ENCODE measurements around the gene SLC7A11. TPM values are rescaled to one million over a fixed set of nuclear protein-coding genes. Genes with fewer than 3 reads are reported as not detected.

SLC7A11 gene
- total RNA-seq, 6 donors from 2014 or later, result 0.77 to 9.6 (median 2.1) TPM

DNA sequence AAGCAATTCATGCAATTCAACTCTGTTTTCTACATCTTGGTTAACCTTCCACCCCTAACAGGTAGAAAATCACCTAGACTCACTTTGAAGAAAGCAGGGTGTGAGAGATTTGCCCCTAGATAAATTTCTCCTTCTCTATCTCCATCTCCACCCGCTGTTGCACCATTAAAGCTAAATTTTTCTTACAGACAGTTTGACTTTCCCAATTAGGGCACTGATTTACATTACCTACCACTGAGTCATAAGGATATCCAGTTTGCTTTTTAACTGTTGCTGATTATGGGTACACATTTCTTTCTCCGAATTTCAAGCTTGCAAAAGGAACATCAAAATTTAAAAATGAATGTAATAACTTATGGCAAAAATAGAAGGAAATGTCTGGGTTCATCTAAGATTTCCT is 13.0 kb downstream of the SLC7A11 start:
- H3K9me3 ChIP-seq, result no peaks in the 10 kb centered on the region
- no peaks in the 10 kb centered on the region for H3K27me3 ChIP-seq
- ATAC-seq (ENCODE audit: low FRiP score in 2 of 2) (no peak), DNase-seq (no peak)
- H3K4me3 ChIP-seq, result no peak overlapping the region
- WGBS, 2 donors, result 85 to 92% methylated on average over 2 of the region's 2 CpGs
- H3K36me3 ChIP-seq, result no peaks in the 10 kb centered on the region
- no peaks in the 10 kb centered on the region for H3K4me1 ChIP-seq
- no peak overlapping the region for H3K27ac ChIP-seq
- TF ChIP-seq CTCF (IDR thresholded peaks at IDR 0.05), result no peak

GRCh38 chr4:138226351-138226750 is 15.8 kb downstream of the SLC7A11 start:
- ATAC-seq (ENCODE audit: low FRiP score in 2 of 2) (no peak), DNase-seq (no peak)
- Histone ChIP-seq H3K36me3 (no peaks in the 10 kb centered on the region), H3K9me3 (no peaks in the 10 kb centered on the region), H3K27ac (no peak overlapping the region), H3K27me3 (no peaks in the 10 kb centered on the region), H3K4me3 (no peak overlapping the region), H3K4me1 (peaks cover 0 to 5% (median 2%) of the 10 kb centered on the region in 4 donors)
- 78 to 89% methylated on average over 3 of the region's 3 CpGs for WGBS, 2 donors
- TF ChIP-seq CTCF (IDR thresholded peaks at IDR 0.05) (no peak), POLR2A (IDR thresholded peaks at IDR 0.05) (no peak), POLR2AphosphoS5 (IDR thresholded peaks at IDR 0.05) (no peak), EP300 (IDR thresholded peaks at IDR 0.05) (no peak)

- ATAC-seq (ENCODE audit: low FRiP score in 2 of 2) (no peak), DNase-seq (no peak)
- no peak for TF ChIP-seq POLR2AphosphoS5 (IDR thresholded peaks at IDR 0.05)
- TF ChIP-seq CTCF (IDR thresholded peaks at IDR 0.05), result no peak
- no peak for TF ChIP-seq POLR2A (IDR thresholded peaks at IDR 0.05)
- no peak for TF ChIP-seq EP300 (IDR thresholded peaks at IDR 0.05)
- Histone ChIP-seq H3K27me3 (no peaks in the 10 kb centered on the region), H3K27ac (no peak overlapping the region), H3K4me3 (no peak overlapping the region), H3K4me1 (peaks cover 0 to 5% (median 2%) of the 10 kb centered on the region in 4 donors), H3K36me3 (no peaks in the 10 kb centered on the region), H3K9me3 (no peaks in the 10 kb centered on the region)
- 23 to 26% methylated on average over 1 of the region's 1 CpG for WGBS, 2 donors
These were observed 16.7 kb downstream of the SLC7A11 start for GRCh38 chr4:138225477-138225876.

DNA sequence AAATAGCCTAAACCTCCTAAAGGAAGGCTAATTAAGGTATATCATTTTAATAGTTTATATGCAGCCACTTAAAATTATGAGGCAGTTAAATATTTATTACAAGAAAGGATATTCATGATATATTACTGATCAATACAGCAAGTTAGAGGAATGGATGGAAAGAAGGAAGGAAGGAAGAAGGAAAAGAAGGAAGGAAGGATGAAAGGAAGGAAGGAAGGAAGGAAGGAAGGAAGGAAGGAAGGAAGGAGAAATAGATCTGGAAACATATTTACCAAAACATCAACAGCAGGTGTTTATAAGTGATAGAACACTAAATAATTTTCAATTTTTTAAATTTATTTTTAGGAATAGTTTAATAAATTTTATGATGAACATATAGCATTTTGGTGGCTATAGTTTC is 17.5 kb downstream of the SLC7A11 start:
- H3K27me3 ChIP-seq, result no peaks in the 10 kb centered on the region
- no peak overlapping the region for H3K27ac ChIP-seq
- H3K4me1 ChIP-seq, result peaks cover 0 to 5% (median 2%) of the 10 kb centered on the region in 4 donors
- TF ChIP-seq POLR2AphosphoS5 (IDR thresholded peaks at IDR 0.05) (no peak), CTCF (IDR thresholded peaks at IDR 0.05) (no peak), EP300 (IDR thresholded peaks at IDR 0.05) (no peak), POLR2A (IDR thresholded peaks at IDR 0.05) (no peak)
- no peaks in the 10 kb centered on the region for H3K36me3 ChIP-seq
- DNase-seq, result no peak
- no peak for ATAC-seq (ENCODE audit: low FRiP score in 2 of 2)
- no peaks in the 10 kb centered on the region for H3K9me3 ChIP-seq
- no peak overlapping the region for H3K4me3 ChIP-seq

DNA sequence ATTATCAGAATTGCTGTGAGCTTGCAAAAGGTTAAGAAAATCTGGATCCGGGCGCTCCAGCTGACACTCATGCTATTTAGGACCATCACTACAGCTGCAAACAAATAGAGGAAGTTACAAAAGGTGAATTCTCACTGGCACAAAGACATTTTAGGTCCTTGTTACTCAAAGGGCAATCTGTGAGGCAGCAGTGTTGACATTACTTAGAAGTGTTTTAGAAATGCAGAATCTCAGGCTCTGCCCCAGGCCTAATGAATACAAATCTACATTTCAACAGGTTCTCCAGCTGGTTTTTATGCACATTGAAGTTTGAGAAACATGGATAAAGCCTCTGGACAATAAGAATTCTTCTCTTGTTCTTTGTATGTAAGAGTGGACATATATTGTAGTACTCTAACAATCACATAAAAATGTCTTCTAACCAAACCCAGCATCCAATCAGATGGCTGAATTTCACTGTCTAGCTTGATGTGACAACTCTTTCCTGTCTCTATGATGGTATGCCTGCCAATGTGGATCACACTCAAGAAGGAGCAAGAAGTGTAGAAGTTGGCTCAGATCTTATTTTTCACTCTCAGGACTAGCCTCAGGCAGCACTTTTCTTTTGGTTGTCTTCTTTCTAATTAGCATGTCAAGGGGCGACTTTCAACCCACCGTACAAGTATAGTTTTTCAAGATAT is 18.8 kb downstream of the SLC7A11 start:
- no peak for ATAC-seq (ENCODE audit: low FRiP score in 2 of 2)
- Histone ChIP-seq H3K9me3 (no peaks in the 10 kb centered on the region), H3K36me3 (no peaks in the 10 kb centered on the region), H3K27ac (no peak overlapping the region), H3K4me1 (peaks cover 0 to 5% (median 2%) of the 10 kb centered on the region in 4 donors), H3K4me3 (no peak overlapping the region), H3K27me3 (no peaks in the 10 kb centered on the region)
- TF ChIP-seq EP300 (IDR thresholded peaks at IDR 0.05), result no peak
- no peak for TF ChIP-seq POLR2AphosphoS5 (IDR thresholded peaks at IDR 0.05)
- no peak for TF ChIP-seq CTCF (IDR thresholded peaks at IDR 0.05)
- TF ChIP-seq POLR2A (IDR thresholded peaks at IDR 0.05), result no peak
- no peak for DNase-seq
- WGBS, 2 donors, result 75 to 81% methylated on average over 4 of the region's 4 CpGs
